Naive thymus-derived CD4-positive, alpha-beta T cell (primary cell): ENCODE measurements around the gene DCAF11. TPM values are rescaled to one million over a fixed set of nuclear protein-coding genes. Genes with fewer than 3 reads are reported as not detected.

Source experiments
- ATAC-seq: fragments of 150-1000 bp; cut with Tn5 transposase; 2 replicates; pipeline ENCODE4 v1.10.0; 2021; ENCODE audit warnings: mild to moderate bottlenecking, moderate library complexity
- CTCF ChIA-PET: fragments of 350-600 bp; sonication (Branson Sonifier 250); formaldehyde crosslinking; loops from one replicate; lab custom pipeline; 2021; ENCODE audit warnings: antibody characterized with exemption; lab: Charles Lee
- POLR2A ChIA-PET: fragments of 350-600 bp; sonication (Branson Sonifier 250); formaldehyde crosslinking; loops from one replicate; lab custom pipeline; 2021; ENCODE audit warnings: antibody characterized with exemption, inconsistent platforms; lab: Charles Lee
- DNase-seq, 9 donors: peaks; one replicate each; pipeline versions ENCODE4 v3.0.0 to v3.0.0-alpha.2; 2020 to 2022; ENCODE audit warnings: mixed read lengths in 1 of 9
- H3K27ac ChIP-seq: one replicate; pipeline ENCODE4 v1.7.0; 2013; ENCODE audit warnings: mild to moderate bottlenecking, low read depth, low read length, moderate library complexity
- H3K27me3 ChIP-seq, 2 donors: one replicate each; pipeline ENCODE4 v1.7.0; 2013; ENCODE audit warnings: low read length in 2 of 2, mild to moderate bottlenecking in 2 of 2, moderate library complexity in 2 of 2; ENCODE audit not compliant: control insufficient read depth in 2 of 2, insufficient read depth in 2 of 2
- H3K36me3 ChIP-seq, 3 experiments: 1 replicate in 2 of 3; 2 replicates in 1 of 3; pipeline ENCODE4 v1.7.0; 2013; ENCODE audit warnings: low read length in 3 of 3, mild to moderate bottlenecking in 3 of 3, moderate library complexity in 1 of 3; ENCODE audit not compliant: insufficient read depth in 3 of 3, control insufficient read depth in 2 of 3
- H3K4me1 ChIP-seq, 2 donors: one replicate each; pipeline ENCODE4 v1.7.0; 2013; ENCODE audit warnings: low read length in 2 of 2, mild to moderate bottlenecking in 2 of 2, moderate library complexity in 1 of 2; ENCODE audit not compliant: control insufficient read depth in 2 of 2, insufficient read depth in 2 of 2
- H3K4me3 ChIP-seq: 2 replicates; pipeline ENCODE4 v1.7.0; 2013; ENCODE audit warnings: mild to moderate bottlenecking, low read length
- H3K9me3 ChIP-seq, 3 experiments: 1 replicate in 2 of 3; 2 replicates in 1 of 3; pipeline ENCODE4 v1.7.0; 2013; ENCODE audit warnings: low read length in 3 of 3; ENCODE audit not compliant: control insufficient read depth in 2 of 3
- H3K27ac Mint-ChIP-seq, 9 donors: one replicate each; pipeline ENCODE4 v1.8.0; 2020 to 2022; ENCODE audit warnings: mixed read lengths in 9 of 9, mild to moderate bottlenecking in 8 of 9, moderate library complexity in 5 of 9, inconsistent platforms in 2 of 9
- H3K27me3 Mint-ChIP-seq, 5 donors: one replicate each; pipeline ENCODE4 v1.8.0; 2021 to 2022; ENCODE audit warnings: mixed read lengths in 5 of 5, mild to moderate bottlenecking in 1 of 5
- H3K36me3 Mint-ChIP-seq, 5 donors: one replicate each; pipeline ENCODE4 v1.8.0; 2020 to 2022; ENCODE audit warnings: mixed read lengths in 5 of 5, mild to moderate bottlenecking in 3 of 5, inconsistent platforms in 1 of 5
- H3K4me1 Mint-ChIP-seq, 7 donors: one replicate each; pipeline ENCODE4 v1.8.0; 2020 to 2022; ENCODE audit warnings: mixed read lengths in 7 of 7, mild to moderate bottlenecking in 3 of 7, inconsistent platforms in 1 of 7
- H3K4me3 Mint-ChIP-seq, 10 donors: one replicate each; pipeline ENCODE4 v1.8.0; 2020 to 2022; ENCODE audit warnings: mild to moderate bottlenecking in 10 of 10, mixed read lengths in 10 of 10, moderate library complexity in 6 of 10, inconsistent platforms in 2 of 10
- H3K9me3 Mint-ChIP-seq, 11 donors: one replicate each; pipeline ENCODE4 v1.8.0; 2020 to 2022; ENCODE audit warnings: mixed read lengths in 11 of 11, mild to moderate bottlenecking in 4 of 11, inconsistent platforms in 1 of 11, moderate library complexity in 1 of 11
- intact Hi-C, 2 donors: fragments of 100-400 bp; cut with micrococcal nuclease; formaldehyde crosslinking; loops; one replicate each; pipeline ENCODE4 v1.15.1; 2023
- polyA plus RNA-seq, 2 donors: library from polyadenylated mRNA; unstranded; fragments of 300-500 nt; fragmentation: Illumina TruSeq; gene quantifications; one replicate each; pipeline ENCODE4 v1.2.3, GENCODE V29; 2021
- total RNA-seq, 6 experiments: library from RNA in 5 of 6; stranded (reverse) in 5 of 6; gene quantifications; 1 replicate in 5 of 6; 2 replicates in 1 of 6; pipeline ENCODE4 v1.2.3 and lab custom pipeline; 2021 to 2026

The DCAF11 gene
- total and polyA plus RNA-seq, 7 experiments from 2014 or later = 69.1 to 97.0 (median 83.3) TPM

GRCh38 chr14:24078146-24078545, 36.4 kb upstream of the DCAF11 start:
- ChIA-PET POLR2A (no interaction called here), CTCF (interaction anchor here (6.2 kb wide), 1 partner anchor 13 kb away, joined by 49 read pairs; no protein-coding TSS in a partner anchor)
- Histone ChIP-seq H3K4me1 (peaks cover 7 to 14% of the 10 kb centered on the region in 2 donors), H3K9me3 (no peaks in the 10 kb centered on the region), H3K27me3 (no peaks in the 10 kb centered on the region), H3K4me3 (no peak overlapping the region), H3K36me3 (no peaks in the 10 kb centered on the region), H3K27ac (no peak overlapping the region)
- Mint-ChIP-seq H3K4me3 (no peak overlapping the region), H3K4me1 (peaks cover 15 to 26% (median 17%) of the 10 kb centered on the region in 7 donors), H3K27me3 (peaks cover 0 to 16% (median 0%) of the 10 kb centered on the region in 5 donors), H3K9me3 (no peaks in the 10 kb centered on the region), H3K36me3 (no peaks in the 10 kb centered on the region), H3K27ac (peak overlapping the region in 3 of 9 donors; percentile 23 to 62 (median 38))
- intact Hi-C loops = no loop called here
- DNase-seq (no peak), ATAC-seq (no peak)

DNA sequence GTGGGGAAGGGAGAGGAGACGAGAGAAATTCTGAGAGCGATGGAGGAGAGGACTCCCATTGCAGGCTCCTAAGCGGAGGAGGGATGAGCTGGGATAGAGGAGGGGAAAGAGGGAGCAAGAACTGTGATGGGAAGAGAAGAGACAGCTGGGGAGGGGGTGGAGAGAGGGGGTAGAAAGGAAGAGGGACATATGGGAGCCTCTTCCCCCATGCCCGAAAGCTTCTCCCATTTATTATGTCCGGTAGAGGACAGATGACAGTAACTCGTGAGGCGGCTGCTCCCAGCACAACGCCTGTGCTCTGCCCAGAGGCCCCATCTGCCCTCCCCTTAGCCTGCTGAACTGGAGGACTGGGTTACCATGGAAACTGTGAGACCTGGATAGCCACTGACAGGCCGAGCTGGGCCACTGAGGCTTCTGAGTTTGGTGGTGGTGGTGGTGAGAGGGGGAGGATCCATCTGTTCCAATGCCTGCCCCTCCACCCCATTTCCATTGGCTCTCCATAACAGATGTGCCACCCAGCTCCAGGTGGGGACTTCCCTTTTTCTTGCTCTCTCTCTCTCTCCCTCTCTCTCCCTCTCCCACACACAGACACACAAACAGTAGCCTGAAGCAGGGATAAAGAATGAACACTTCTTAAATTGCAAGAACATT, 35.0 kb upstream of the DCAF11 start:
- Histone ChIP-seq H3K9me3 (no peaks in the 10 kb centered on the region), H3K4me3 (no peak overlapping the region), H3K36me3 (no peaks in the 10 kb centered on the region), H3K27me3 (no peaks in the 10 kb centered on the region), H3K27ac (no peak overlapping the region), H3K4me1 (peaks cover 7 to 14% of the 10 kb centered on the region in 2 donors)
- CTCF ChIA-PET = interaction anchor here (0.6 to 6.2 kb wide), 7 partner anchors 12 to 623 kb away, joined by 3 to 49 read pairs (median 5); partner anchors contain the start of genes CIDEB and PCK2
- H3K27me3 Mint-ChIP-seq = peaks cover 0 to 20% (median 0%) of the 10 kb centered on the region in 5 donors
- H3K9me3 Mint-ChIP-seq = no peaks in the 10 kb centered on the region
- POLR2A ChIA-PET = interaction anchor here (0.9 to 5.1 kb wide), 10 partner anchors 14 to 378 kb away, joined by 3 to 80 read pairs (median 3); partner anchors contain the start of genes DCAF11, EMC9, NRL and PCK2
- DNase-seq (no peak), ATAC-seq (no peak)
- peak overlapping the region in 5 of 10 donors; percentile 41 to 88 (median 81) for H3K4me3 Mint-ChIP-seq
- H3K27ac Mint-ChIP-seq = peak overlapping the region in 7 of 9 donors; percentile 19 to 89 (median 56)
- no peaks in the 10 kb centered on the region for H3K36me3 Mint-ChIP-seq
- intact Hi-C loops = loop anchor here in 1 of 2 donors (2.0 kb wide), 1 partner anchor 29 kb away; no protein-coding TSS in a partner anchor
- peaks cover 16 to 26% (median 18%) of the 10 kb centered on the region in 7 donors for H3K4me1 Mint-ChIP-seq

- Histone ChIP-seq H3K36me3 (no peaks in the 10 kb centered on the region), H3K27me3 (no peaks in the 10 kb centered on the region), H3K4me1 (peaks cover 7 to 14% of the 10 kb centered on the region in 2 donors), H3K9me3 (no peaks in the 10 kb centered on the region), H3K4me3 (no peak overlapping the region), H3K27ac (no peak overlapping the region)
- H3K4me3 Mint-ChIP-seq = peak overlapping the region; percentile 68 to 90 (median 85)
- no peak for ATAC-seq
- intact Hi-C loops = loop anchor here in 1 of 2 donors (2.0 kb wide), 1 partner anchor 29 kb away; no protein-coding TSS in a partner anchor
- ChIA-PET POLR2A (interaction anchor here (1.0 to 5.1 kb wide), 20 partner anchors 10 to 377 kb away, joined by 3 to 80 read pairs (median 4); partner anchors contain the start of genes CARMIL3, DCAF11, DHRS4 and EMC9), CTCF (interaction anchor here (0.7 to 6.2 kb wide), 7 partner anchors 11 to 228 kb away, joined by 3 to 49 read pairs (median 5); partner anchors contain the start of genes CIDEB and PCK2)
- no peaks in the 10 kb centered on the region for H3K9me3 Mint-ChIP-seq
- no peak for DNase-seq
- H3K27ac Mint-ChIP-seq = peak overlapping the region in 8 of 9 donors; percentile 29 to 89 (median 82)
- H3K4me1 Mint-ChIP-seq = peaks cover 16 to 26% (median 18%) of the 10 kb centered on the region in 7 donors
- peaks cover 0 to 20% (median 0%) of the 10 kb centered on the region in 5 donors for H3K27me3 Mint-ChIP-seq
- H3K36me3 Mint-ChIP-seq = no peaks in the 10 kb centered on the region
Observed at GRCh38 chr14:24080142-24080530, 34.4 kb upstream of the DCAF11 start.

DNA sequence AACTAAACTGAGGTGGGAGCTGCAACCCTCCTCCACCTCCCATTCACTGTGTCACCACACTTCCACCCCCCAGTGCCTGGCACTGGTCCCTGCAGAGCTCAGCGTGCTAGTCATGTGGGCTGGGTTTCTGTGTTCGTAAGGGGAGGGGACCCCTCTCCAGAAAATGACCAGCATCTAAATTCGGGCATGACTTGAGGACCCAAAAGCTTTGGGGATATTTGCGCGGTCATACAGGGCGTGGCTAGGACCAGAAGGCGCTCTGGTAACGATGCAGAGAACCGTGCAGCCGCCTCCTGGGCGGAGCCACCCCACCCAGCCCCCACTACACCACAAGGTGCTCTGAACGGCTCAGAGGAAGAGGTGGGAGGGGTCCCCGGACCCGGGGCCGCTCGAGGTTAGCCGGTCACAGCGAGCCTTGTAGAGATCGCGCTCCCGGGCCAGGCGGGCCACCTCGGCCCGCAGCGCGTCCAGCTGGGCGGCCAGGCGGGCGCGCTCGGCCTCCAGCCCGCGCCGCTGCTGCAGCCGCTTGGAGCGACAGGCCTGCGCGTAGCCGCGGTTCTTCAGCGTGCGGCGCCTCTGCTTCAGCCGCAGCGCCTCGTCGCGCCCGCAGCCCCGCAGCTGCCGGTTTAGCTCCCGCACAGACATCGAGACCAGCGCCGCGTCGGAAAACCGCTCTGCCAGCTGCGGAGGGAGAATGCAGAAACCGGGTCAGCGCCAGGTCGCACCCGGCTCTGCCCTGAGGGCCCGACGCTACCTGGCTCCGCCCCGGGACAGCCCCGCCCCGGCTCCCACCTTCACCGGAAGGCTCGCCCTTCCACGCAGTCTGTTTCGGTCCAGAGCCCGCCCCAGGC, 33.5 kb upstream of the DCAF11 start:
- peaks cover 16 to 20% (median 18%) of the 10 kb centered on the region in 7 donors for H3K4me1 Mint-ChIP-seq
- Histone ChIP-seq H3K27ac (peak overlapping the region; percentile 75), H3K27me3 (no peaks in the 10 kb centered on the region), H3K36me3 (no peaks in the 10 kb centered on the region), H3K4me1 (peaks cover 7 to 14% of the 10 kb centered on the region in 2 donors), H3K4me3 (peak overlapping the region; percentile 82), H3K9me3 (no peaks in the 10 kb centered on the region)
- H3K27ac Mint-ChIP-seq = peak overlapping the region; percentile 32 to 92 (median 85)
- POLR2A ChIA-PET = interaction anchor here (0.7 to 5.1 kb wide), 23 partner anchors 9 to 376 kb away, joined by 3 to 80 read pairs (median 4); partner anchors contain the start of genes CARMIL3, CPNE6, DCAF11 and DHRS4
- peak overlapping the region; percentile 80 to 90 (median 86) for H3K4me3 Mint-ChIP-seq
- CTCF ChIA-PET = interaction anchor here (0.7 to 6.2 kb wide), 9 partner anchors 10 to 492 kb away, joined by 3 to 49 read pairs (median 5); partner anchors contain the start of genes PCK2 and TINF2
- no peaks in the 10 kb centered on the region for H3K36me3 Mint-ChIP-seq
- no peaks in the 10 kb centered on the region for H3K9me3 Mint-ChIP-seq
- ATAC-seq (peak; percentile 92), DNase-seq (peak; percentile 46 to 75 (median 72))
- intact Hi-C loops = loop anchor here (1.0 to 2.0 kb wide), 7 partner anchors 9 to 514 kb away; partner anchors contain the start of genes PCK2 (in 2 of the 2), AP1G2 (in 1 of the 2), DCAF11 (in 1 of the 2) and EMC9 (in 1 of the 2)
- peaks cover 0 to 20% (median 0%) of the 10 kb centered on the region in 5 donors for H3K27me3 Mint-ChIP-seq

GRCh38 chr14:24081739-24082211, 32.8 kb upstream of the DCAF11 start:
- H3K27me3 ChIP-seq = no peaks in the 10 kb centered on the region
- peak overlapping the region; percentile 80 to 90 (median 86) for H3K4me3 Mint-ChIP-seq
- no peak for DNase-seq
- peak overlapping the region; percentile 82 for H3K4me3 ChIP-seq
- H3K27ac Mint-ChIP-seq = peak overlapping the region; percentile 63 to 96 (median 85)
- intact Hi-C loops = loop anchor here (1.0 to 2.0 kb wide), 7 partner anchors 9 to 514 kb away; partner anchors contain the start of genes PCK2 (in 2 of the 2), AP1G2 (in 1 of the 2), DCAF11 (in 1 of the 2) and EMC9 (in 1 of the 2)
- no peaks in the 10 kb centered on the region for H3K9me3 ChIP-seq
- peaks cover 16 to 20% (median 18%) of the 10 kb centered on the region in 7 donors for H3K4me1 Mint-ChIP-seq
- peaks cover 7 to 14% of the 10 kb centered on the region in 2 donors for H3K4me1 ChIP-seq
- ChIA-PET CTCF (interaction anchor here (0.7 to 6.2 kb wide), 8 partner anchors 9 to 493 kb away, joined by 3 to 49 read pairs (median 5); partner anchors contain the start of gene TINF2), POLR2A (interaction anchor here (0.9 to 5.1 kb wide), 13 partner anchors 10 to 134 kb away, joined by 3 to 80 read pairs (median 9); partner anchors contain the start of genes CARMIL3, CPNE6, DCAF11 and IRF9)
- H3K9me3 Mint-ChIP-seq = no peaks in the 10 kb centered on the region
- H3K27me3 Mint-ChIP-seq = peaks cover 0 to 20% (median 0%) of the 10 kb centered on the region in 5 donors
- no peaks in the 10 kb centered on the region for H3K36me3 Mint-ChIP-seq
- H3K36me3 ChIP-seq = no peaks in the 10 kb centered on the region
- H3K27ac ChIP-seq = peak overlapping the region; percentile 75
- no peak for ATAC-seq
